HepG2 (cell line): ENCODE results near the gene DLL4. TPM values are rescaled to one million over a fixed set of nuclear protein-coding genes. Genes with fewer than 3 reads are reported as not detected.

Experiments
- BATF2 ChIP-seq: sonication (generic); formaldehyde crosslinking; IDR thresholded peaks from 2 replicates; pipeline ENCODE4 v1.8.0; 2022; ENCODE audit warnings: mild to moderate bottlenecking, missing genetic modification reagents, moderate library complexity
- DMAP1 ChIP-seq: IDR thresholded peaks from 2 replicates; pipeline ENCODE4 v1.6.1; 2016
- ETS1 ChIP-seq: sonication (generic); formaldehyde crosslinking; IDR thresholded peaks from 2 replicates; pipeline ENCODE4 v1.4.0; 2020; ENCODE audit warnings: missing genetic modification reagents
- HIC2 ChIP-seq: sonication (generic); formaldehyde crosslinking; IDR thresholded peaks from 2 replicates; pipeline ENCODE4 v1.9.0; 2022; ENCODE audit warnings: low read depth, missing genetic modification reagents
- KIAA2018 ChIP-seq: sonication (generic); formaldehyde crosslinking; IDR thresholded peaks from 2 replicates; pipeline ENCODE4 v1.5.0; 2020; ENCODE audit warnings: mild to moderate bottlenecking, missing genetic modification reagents, borderline replicate concordance
- NFAT5 ChIP-seq: sonication (generic); formaldehyde crosslinking; IDR thresholded peaks from 2 replicates; pipeline ENCODE4 v1.4.0; 2020; ENCODE audit warnings: missing genetic modification reagents
- SNAPC2 ChIP-seq: sonication (generic); formaldehyde crosslinking; IDR thresholded peaks from 2 replicates; pipeline ENCODE4 v1.8.1; 2022; ENCODE audit warnings: mild to moderate bottlenecking, missing genetic modification reagents
- ZNF138 ChIP-seq: sonication (generic); formaldehyde crosslinking; IDR thresholded peaks from 2 replicates; pipeline ENCODE4 v1.5.0; 2020; ENCODE audit warnings: mild to moderate bottlenecking, low read depth, missing genetic modification reagents
- ZNF574 ChIP-seq: sonication (generic); formaldehyde crosslinking; IDR thresholded peaks from 2 replicates; pipeline ENCODE4 v1.4.0; 2020; ENCODE audit warnings: missing genetic modification reagents
- polyA plus RNA-seq, 8 experiments: library from polyadenylated mRNA; depleted of rRNA in 3 of 8; stranded (reverse) in 7 of 8; unstranded in 1 of 8; fragments of >200 nt; fragmentation: Illumina TruSeq in 4 of 8; extraction: Trizol in 4 of 8; gene quantifications; 2 replicates each; pipeline versions ENCODE4 v1.2.1 to v1.2.3, GENCODE V29; 2011 to 2016; ENCODE audit warnings: low read depth in 4 of 8, missing spikeins in 1 of 8, mixed read lengths in 1 of 8; ENCODE audit not compliant: insufficient read depth in 1 of 8
- total RNA-seq, 5 experiments: library from RNA; depleted of rRNA; stranded (reverse); fragments of >200 nt; fragmentation: Illumina TruSeq; extraction: Trizol; gene quantifications; 2 replicates each; pipeline ENCODE4 v1.2.3, GENCODE V29; 2016; ENCODE audit warnings: low read depth in 1 of 5

Gene DLL4
- total and polyA plus RNA-seq, 2 of the 13 experiments (the other 11 are each of a cell fraction or from before 2014, with no cell fraction given) = 0.20 to 0.25 TPM

GRCh38 chr15:40912478-40912877, 16.7 kb upstream of the DLL4 start (continued):
- TF ChIP-seq NFAT5 (CRISPR knock-in tag) (no peak), HIC2 (CRISPR knock-in tag) (no peak), BATF2 (CRISPR knock-in tag) (no peak), DMAP1 (no peak), ZNF574 (CRISPR knock-in tag) (no peak), ZNF138 (CRISPR knock-in tag) (no peak), SNAPC2 (CRISPR knock-in tag) (no peak), ETS1 (no peak), KIAA2018 (no peak)
